Parathyroid adenoma (tissue), 2 donors: ENCODE data around the gene NALCN.

Source experiments
- H2AFZ ChIP-seq: fragments of 300-600 bp; sonication (generic); one replicate; pipeline ENCODE4 v1.7.0; 2017; ENCODE audit warnings: antibody characterized with exemption, mild to moderate bottlenecking
- H3K27ac ChIP-seq: fragments of 300-600 bp; sonication (generic); one replicate; pipeline ENCODE4 v1.7.0; 2017
- H3K27me3 ChIP-seq: fragments of 300-600 bp; sonication (generic); one replicate; pipeline ENCODE4 v1.7.0; 2017; ENCODE audit warnings: low read length; ENCODE audit not compliant: control insufficient read depth, insufficient read depth
- H3K36me3 ChIP-seq: fragments of 300-600 bp; sonication (generic); one replicate; pipeline ENCODE4 v1.7.0; 2017; ENCODE audit warnings: low read length; ENCODE audit not compliant: control insufficient read depth, insufficient read depth
- H3K4me1 ChIP-seq: fragments of 300-600 bp; sonication (generic); one replicate; pipeline ENCODE4 v1.7.0; 2017; ENCODE audit warnings: control low read depth
- H3K4me2 ChIP-seq: fragments of 300-600 bp; sonication (generic); one replicate; pipeline ENCODE4 v1.7.0; 2017; ENCODE audit warnings: low read length
- H3K4me3 ChIP-seq: fragments of 300-600 bp; sonication (generic); one replicate; pipeline ENCODE4 v1.7.0; 2017; ENCODE audit warnings: low read depth, low read length
- H3K79me2 ChIP-seq: fragments of 300-600 bp; sonication (generic); one replicate; pipeline ENCODE4 v1.7.0; 2017; ENCODE audit warnings: control low read depth
- H3K9ac ChIP-seq: fragments of 300-600 bp; sonication (generic); one replicate; pipeline ENCODE4 v1.7.0; 2017; ENCODE audit warnings: mild to moderate bottlenecking
- H3K9me3 ChIP-seq: fragments of 300-600 bp; sonication (generic); one replicate; pipeline ENCODE4 v1.7.0; 2017; ENCODE audit warnings: low read length; ENCODE audit not compliant: control insufficient read depth
- TF ChIP-seq, protein P1 (sequence below): fragments of 300-600 bp; sonication (generic); IDR thresholded peaks from one replicate; pipeline ENCODE4 v1.7.0; 2017; ENCODE audit warnings: antibody characterized with exemption, mild to moderate bottlenecking
- donor health status: primary hyperparathyroidism.

Gene NALCN

DNA sequence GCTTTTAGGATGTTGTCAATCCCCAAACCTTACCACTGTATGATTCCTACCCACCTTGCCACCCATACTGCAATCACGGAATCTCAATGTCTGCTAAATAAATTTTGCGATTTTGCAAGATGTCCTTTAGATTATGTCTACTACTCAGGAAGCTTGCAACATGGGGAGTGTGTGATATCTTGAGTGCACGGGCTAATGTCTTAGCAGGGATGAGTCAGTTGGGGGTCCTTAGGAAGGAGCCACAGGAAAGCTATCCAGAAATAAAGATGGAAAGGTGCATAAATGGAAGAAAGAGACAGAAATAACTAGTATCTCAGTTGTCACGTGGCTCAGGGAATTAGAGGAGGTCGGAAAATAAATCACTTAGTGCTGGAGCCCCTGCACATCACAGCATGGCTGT, 77.1 kb downstream of the NALCN start:
- Histone ChIP-seq H3K9ac (no peak overlapping the region), H3K9me3 (no peaks in the 10 kb centered on the region), H3K79me2 (no peaks in the 10 kb centered on the region), H3K4me3 (no peak overlapping the region), H2AFZ (no peak overlapping the region), H3K27ac (no peak overlapping the region), H3K4me1 (no peaks in the 10 kb centered on the region), H3K36me3 (no peaks in the 10 kb centered on the region), H3K4me2 (no peak overlapping the region), H3K27me3 (no peaks in the 10 kb centered on the region)
- TF ChIP-seq, protein P1, sequence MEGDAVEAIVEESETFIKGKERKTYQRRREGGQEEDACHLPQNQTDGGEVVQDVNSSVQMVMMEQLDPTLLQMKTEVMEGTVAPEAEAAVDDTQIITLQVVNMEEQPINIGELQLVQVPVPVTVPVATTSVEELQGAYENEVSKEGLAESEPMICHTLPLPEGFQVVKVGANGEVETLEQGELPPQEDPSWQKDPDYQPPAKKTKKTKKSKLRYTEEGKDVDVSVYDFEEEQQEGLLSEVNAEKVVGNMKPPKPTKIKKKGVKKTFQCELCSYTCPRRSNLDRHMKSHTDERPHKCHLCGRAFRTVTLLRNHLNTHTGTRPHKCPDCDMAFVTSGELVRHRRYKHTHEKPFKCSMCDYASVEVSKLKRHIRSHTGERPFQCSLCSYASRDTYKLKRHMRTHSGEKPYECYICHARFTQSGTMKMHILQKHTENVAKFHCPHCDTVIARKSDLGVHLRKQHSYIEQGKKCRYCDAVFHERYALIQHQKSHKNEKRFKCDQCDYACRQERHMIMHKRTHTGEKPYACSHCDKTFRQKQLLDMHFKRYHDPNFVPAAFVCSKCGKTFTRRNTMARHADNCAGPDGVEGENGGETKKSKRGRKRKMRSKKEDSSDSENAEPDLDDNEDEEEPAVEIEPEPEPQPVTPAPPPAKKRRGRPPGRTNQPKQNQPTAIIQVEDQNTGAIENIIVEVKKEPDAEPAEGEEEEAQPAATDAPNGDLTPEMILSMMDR = no peak

GRCh38 chr13:101332583-101332982, 83.7 kb downstream of the NALCN start:
- no peaks in the 10 kb centered on the region for H3K79me2 ChIP-seq
- no peak overlapping the region for H3K27ac ChIP-seq
- TF ChIP-seq, protein P1 = no peak
- H3K36me3 ChIP-seq = no peaks in the 10 kb centered on the region
- H2AFZ ChIP-seq = no peak overlapping the region
- H3K9me3 ChIP-seq = no peaks in the 10 kb centered on the region
- no peaks in the 10 kb centered on the region for H3K27me3 ChIP-seq
- no peak overlapping the region for H3K4me3 ChIP-seq
- H3K4me2 ChIP-seq = no peak overlapping the region
- H3K4me1 ChIP-seq = no peaks in the 10 kb centered on the region
- H3K9ac ChIP-seq = no peak overlapping the region

- H3K36me3 ChIP-seq = no peaks in the 10 kb centered on the region
- H3K4me1 ChIP-seq = no peaks in the 10 kb centered on the region
- TF ChIP-seq, protein P1 = no peak
- H3K27me3 ChIP-seq = no peaks in the 10 kb centered on the region
- H3K4me2 ChIP-seq = no peak overlapping the region
- H3K9ac ChIP-seq = no peak overlapping the region
- H3K9me3 ChIP-seq = no peaks in the 10 kb centered on the region
- H3K27ac ChIP-seq = no peak overlapping the region
- H3K4me3 ChIP-seq = no peak overlapping the region
- no peaks in the 10 kb centered on the region for H3K79me2 ChIP-seq
- no peak overlapping the region for H2AFZ ChIP-seq
These were observed 84.6 kb downstream of the NALCN start for GRCh38 chr13:101331731-101332130.

GRCh38 chr13:101327871-101328270, 88.4 kb downstream of the NALCN start:
- TF ChIP-seq, protein P1 = no peak
- H2AFZ ChIP-seq = no peak overlapping the region
- no peak overlapping the region for H3K27ac ChIP-seq
- no peaks in the 10 kb centered on the region for H3K79me2 ChIP-seq
- no peak overlapping the region for H3K4me3 ChIP-seq
- H3K4me1 ChIP-seq = no peaks in the 10 kb centered on the region
- no peaks in the 10 kb centered on the region for H3K36me3 ChIP-seq
- H3K27me3 ChIP-seq = no peaks in the 10 kb centered on the region
- H3K4me2 ChIP-seq = no peak overlapping the region
- H3K9ac ChIP-seq = no peak overlapping the region
- H3K9me3 ChIP-seq = no peaks in the 10 kb centered on the region

DNA sequence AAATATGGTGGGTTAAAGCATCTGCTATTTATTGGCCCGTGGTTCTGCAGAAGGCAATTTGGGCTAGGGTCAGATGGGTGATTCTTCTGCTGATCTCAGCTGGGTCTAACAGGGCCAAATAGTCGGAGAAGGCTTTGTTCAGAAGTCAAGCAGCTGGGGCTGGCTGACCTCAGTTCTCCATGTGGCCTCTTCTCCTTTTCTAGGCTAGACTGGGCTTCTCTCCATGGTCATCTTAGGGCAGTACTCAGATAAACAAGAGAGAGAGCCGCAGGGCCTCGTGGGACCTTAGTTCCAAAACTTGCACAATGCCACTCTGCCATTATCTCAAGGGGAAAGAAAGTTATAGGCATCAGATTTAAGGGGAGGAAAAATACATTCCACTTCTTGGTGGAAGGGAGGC, 89.6 kb downstream of the NALCN start:
- TF ChIP-seq, protein P1 = no peak
- Histone ChIP-seq H3K9me3 (no peaks in the 10 kb centered on the region), H3K79me2 (no peaks in the 10 kb centered on the region), H2AFZ (no peak overlapping the region), H3K27me3 (no peaks in the 10 kb centered on the region), H3K36me3 (no peaks in the 10 kb centered on the region), H3K4me1 (no peaks in the 10 kb centered on the region), H3K27ac (no peak overlapping the region), H3K4me3 (no peak overlapping the region), H3K4me2 (no peak overlapping the region), H3K9ac (no peak overlapping the region)
